Kasumi-1 (cell line): ENCODE measurements around the gene ZNF578.
A peak's percentile ranks its signal among the peaks of the same experiment; 100 is the strongest.
"Not testable (repeated sequence)": the region's sequence is repeated elsewhere in the genome, so short reads cannot be mapped to it uniquely, and the experiment has no call there.

ENCODE experiments used
- DNase-seq, 2 experiments: peaks; one replicate each; lab custom pipeline; 2025; lab: John Stamatoyannopoulos, UW

Gene ZNF578

GRCh38 chr19:52516191-52516590, 62.8 kb downstream of the ZNF578 start:
- DNase-seq: no peak

DNA sequence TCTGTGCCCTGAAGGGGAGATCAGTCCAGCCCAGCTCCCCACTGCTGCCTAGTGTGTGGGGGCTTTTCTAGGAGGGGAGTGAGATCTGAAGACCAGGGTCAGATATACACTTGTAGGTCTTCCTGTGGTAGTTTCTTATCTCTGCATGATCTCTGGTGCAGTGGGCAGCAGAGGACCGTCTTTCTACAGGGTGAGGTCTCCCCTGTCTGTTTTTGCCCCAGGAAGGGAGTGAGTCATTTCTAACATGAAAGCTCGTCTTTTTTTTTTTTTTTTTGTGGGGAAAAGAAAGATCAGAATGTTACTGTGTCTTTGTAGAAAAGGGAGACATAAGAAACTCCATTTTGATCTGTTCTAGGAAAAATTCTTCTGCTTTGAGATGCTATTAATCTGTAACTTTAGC, 65.3 kb downstream of the ZNF578 start:
- no peak for DNase-seq

GRCh38 chr19:52519175-52519574, 65.8 kb downstream of the ZNF578 start:
- DNase-seq: not testable (repeated sequence)

DNA sequence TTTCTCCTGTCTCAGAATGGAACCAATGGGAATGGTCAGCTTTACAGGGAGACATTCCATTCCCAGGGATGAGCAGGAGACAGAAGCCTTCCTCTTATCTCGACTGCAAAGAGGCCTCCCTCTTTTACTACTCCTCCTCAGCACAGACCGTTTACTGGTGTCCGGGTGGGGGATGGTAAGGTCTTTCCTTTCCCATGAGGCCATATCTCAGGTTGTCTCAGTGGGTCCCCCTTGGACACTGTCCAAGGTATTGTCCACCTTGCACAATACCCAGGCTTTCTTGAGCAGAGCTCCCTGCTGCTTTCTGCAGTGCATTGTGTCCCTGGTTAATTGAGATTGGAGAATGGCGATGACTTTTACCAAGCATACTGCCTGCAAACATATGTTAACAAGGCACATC, 66.7 kb downstream of the ZNF578 start:
- no peak for DNase-seq

- DNase-seq: no peak
Observed at GRCh38 chr19:52522551-52522950, 69.2 kb downstream of the ZNF578 start.

- DNase-seq: no peak
Observed at GRCh38 chr19:52524086-52524485, 70.7 kb downstream of the ZNF578 start.

- peak; percentile 70 to 72 for DNase-seq
Observed at GRCh38 chr19:52527134-52527955, 74.0 kb downstream of the ZNF578 start, which contains the start of gene ZNF808. TSS of gene ZNF808 (plus strand) at chr19:52527668. CDS start at chr19:52543285, 15,617 bp downstream.

- DNase-seq: peak in 1 of 2 experiments; percentile 22
Observed at GRCh38 chr19:52527956-52528351, 74.6 kb downstream of the ZNF578 start.

GRCh38 chr19:52532480-52532879, 79.1 kb downstream of the ZNF578 start:
- DNase-seq: no peak

- DNase-seq: no peak
Observed at GRCh38 chr19:52533901-52534300, 80.5 kb downstream of the ZNF578 start.

DNA sequence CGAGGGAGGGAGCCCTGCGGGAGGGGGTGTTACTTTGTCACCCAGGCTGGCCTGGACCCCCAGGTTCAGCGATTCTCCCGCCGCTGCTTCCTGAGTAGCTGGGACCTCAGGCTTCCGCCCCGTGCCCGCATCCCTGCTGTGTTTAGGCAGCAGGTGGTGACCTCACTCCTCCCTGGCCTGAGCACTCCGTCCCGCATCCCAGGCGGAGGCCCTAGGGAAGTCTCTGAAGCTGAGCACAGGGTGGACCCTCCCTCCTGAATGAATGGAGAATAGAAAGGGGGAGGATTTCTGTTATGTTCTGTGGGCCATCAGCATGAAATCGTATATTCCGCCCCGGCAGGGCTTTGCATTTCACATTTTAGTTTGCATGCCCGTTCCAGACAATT, 82.0 kb downstream of the ZNF578 start:
- not testable (repeated sequence) for DNase-seq

DNA sequence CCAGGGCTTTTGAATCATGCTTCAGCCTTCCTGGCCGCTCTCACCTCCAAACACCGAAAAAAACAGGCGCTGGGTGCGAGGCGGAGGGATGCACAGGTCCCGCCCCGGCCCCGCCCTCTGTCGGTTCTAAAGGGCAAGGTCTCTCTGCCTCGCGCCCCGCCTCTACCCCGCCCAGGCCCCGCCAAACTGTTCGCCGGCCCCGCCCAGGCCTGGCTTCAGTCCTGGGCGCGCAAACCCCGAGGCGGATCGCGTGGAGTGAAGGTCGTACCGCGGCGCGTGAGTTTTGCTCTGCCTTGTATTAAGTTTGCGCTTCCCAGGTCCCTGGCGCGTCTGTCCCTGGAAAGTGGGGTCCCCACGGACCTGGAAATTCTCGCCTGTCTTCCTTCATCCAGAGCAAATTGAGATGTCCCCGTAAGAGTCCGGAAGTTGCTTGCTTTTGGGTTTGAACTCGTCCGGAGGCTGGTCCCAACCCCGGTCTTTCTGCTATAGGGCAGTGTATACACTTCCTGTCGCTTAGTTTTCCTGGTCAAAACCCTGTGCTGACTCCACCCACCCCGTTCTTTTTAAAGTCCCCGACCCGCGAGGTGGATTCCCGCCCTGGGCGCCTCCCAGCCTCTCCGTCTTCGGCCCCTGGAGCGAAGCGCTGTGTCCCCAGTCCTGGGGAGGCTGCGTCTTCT, 82.6 kb downstream of the ZNF578 start:
- peak in 1 of 2 experiments; percentile 2 for DNase-seq

DNA sequence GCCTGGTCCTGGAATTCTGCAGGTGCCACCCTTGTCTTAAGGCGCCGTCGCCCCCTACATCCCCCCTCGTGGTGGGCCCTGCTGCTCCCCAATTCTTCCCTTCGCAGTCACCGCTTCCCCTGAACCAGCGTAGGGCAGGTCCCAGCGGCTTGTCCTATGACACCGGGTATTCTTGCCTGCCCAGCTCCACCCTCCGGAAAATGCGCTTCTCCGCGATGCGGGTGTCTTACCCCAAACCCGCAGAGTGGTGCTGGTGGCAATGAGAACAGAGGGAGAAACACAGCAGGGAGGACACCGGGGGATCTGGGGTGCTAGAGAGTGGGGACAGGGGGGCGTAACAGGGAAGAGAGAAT, 83.1 kb downstream of the ZNF578 start:
- DNase-seq: no peak

- not testable (repeated sequence) for DNase-seq
Observed at GRCh38 chr19:52538815-52539214, 85.5 kb downstream of the ZNF578 start.

DNA sequence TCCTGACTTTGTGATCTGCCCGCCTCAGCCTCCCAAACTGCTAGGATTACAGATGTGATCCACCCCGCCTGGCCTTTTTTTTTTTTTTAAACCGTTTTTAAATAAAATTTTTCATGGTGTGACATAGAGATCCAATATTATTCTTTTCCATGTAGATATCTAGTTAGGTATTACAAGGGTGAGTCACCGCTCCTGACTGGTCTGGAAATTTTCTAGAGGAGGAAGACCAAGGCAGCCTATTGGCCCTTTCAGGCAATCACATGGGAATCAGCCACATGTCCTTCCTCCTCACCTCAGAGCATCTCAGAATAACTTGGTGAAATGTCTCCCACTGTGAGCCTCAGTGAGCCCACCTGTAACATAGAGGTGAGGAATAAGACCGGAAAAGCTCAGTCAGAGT, 87.8 kb downstream of the ZNF578 start:
- DNase-seq: not testable (repeated sequence)

GRCh38 chr19:52541608-52542007, 88.3 kb downstream of the ZNF578 start:
- DNase-seq: no peak

- not testable (repeated sequence) for DNase-seq
Observed at GRCh38 chr19:52542541-52542940, 89.2 kb downstream of the ZNF578 start.

- DNase-seq: peak; percentile 28 to 31
Observed at GRCh38 chr19:52542984-52543664, 89.8 kb downstream of the ZNF578 start.

- DNase-seq: no peak
Observed at GRCh38 chr19:52554216-52554971, 101.0 kb downstream of the ZNF578 start.

- DNase-seq: no peak
Observed at GRCh38 chr19:52557231-52557995, 104.1 kb downstream of the ZNF578 start.
